SK-N-SH treated with all-trans-retinoic acid at 6 μM for 48 hours (cell line): ENCODE results near the gene SYNPO.
A peak's percentile ranks its signal among the peaks of the same experiment; 100 is the strongest.

Experiments
- ATAC-seq: fragments of 200-7000 bp; cut with Tn5 transposase; 3 replicates; pipeline ENCODE4 v1.9.1; 2020; ENCODE audit warnings: mild to moderate bottlenecking, moderate library complexity
- BACH2 ChIP-seq: fragments of 250-450 bp; sonication (Bioruptor Pico); IDR thresholded peaks from 2 replicates; pipeline ENCODE4 v1.9.0; 2021; ENCODE audit warnings: mild to moderate bottlenecking, borderline replicate concordance
- CSDC2 ChIP-seq: fragments of 250-450 bp; sonication (Bioruptor Pico); IDR thresholded peaks from 2 replicates; pipeline ENCODE4 v1.5.0; 2020; ENCODE audit warnings: mild to moderate bottlenecking, moderate library complexity
- CSRNP3 ChIP-seq: fragments of 250-450 bp; sonication (Bioruptor Pico); IDR thresholded peaks from 2 replicates; pipeline ENCODE4 v1.5.1; 2021; ENCODE audit warnings: mild to moderate bottlenecking, moderate library complexity
- ESRRG ChIP-seq: fragments of 250-450 bp; sonication (Bioruptor Pico); IDR thresholded peaks from 2 replicates; pipeline ENCODE4 v1.6.1; 2021; ENCODE audit warnings: mild to moderate bottlenecking
- GLIS3 ChIP-seq: fragments of 250-450 bp; sonication (Bioruptor Pico); IDR thresholded peaks from 2 replicates; pipeline ENCODE4 v1.5.0; 2020; ENCODE audit warnings: mild to moderate bottlenecking, moderate library complexity
- ISL1 ChIP-seq: fragments of 250-450 bp; sonication (Bioruptor Pico); IDR thresholded peaks from 2 replicates; pipeline ENCODE4 v2.1.2; 2022; ENCODE audit warnings: mild to moderate bottlenecking, moderate library complexity
- OSR1 ChIP-seq: fragments of 250-450 bp; sonication (Bioruptor Pico); IDR thresholded peaks from 2 replicates; pipeline ENCODE4 v1.8.0; 2022; ENCODE audit warnings: moderate library complexity, mild to moderate bottlenecking, inconsistent platforms
- PPARA ChIP-seq: fragments of 250-450 bp; sonication (Bioruptor Pico); IDR thresholded peaks from 2 replicates; pipeline ENCODE4 v1.5.0; 2020; ENCODE audit warnings: mild to moderate bottlenecking, borderline replicate concordance
- RARB ChIP-seq: fragments of 250-450 bp; sonication (Bioruptor Pico); IDR thresholded peaks from 2 replicates; pipeline ENCODE4 v1.8.0; 2021; ENCODE audit warnings: mild to moderate bottlenecking, moderate library complexity
- SNAI2 ChIP-seq: fragments of 250-450 bp; sonication (Bioruptor Pico); IDR thresholded peaks from 2 replicates; pipeline ENCODE4 v1.5.0; 2020; ENCODE audit warnings: mild to moderate bottlenecking, moderate library complexity
- TCF4 ChIP-seq: fragments of 250-450 bp; sonication (Bioruptor Pico); IDR thresholded peaks from 2 replicates; pipeline ENCODE4 v1.8.0; 2021; ENCODE audit warnings: mild to moderate bottlenecking, moderate library complexity, borderline replicate concordance
- TOX ChIP-seq: fragments of 250-450 bp; sonication (Bioruptor Pico); IDR thresholded peaks from 2 replicates; pipeline ENCODE4 v1.8.0; 2021; ENCODE audit warnings: mild to moderate bottlenecking, moderate library complexity, borderline replicate concordance
- TSHZ2 ChIP-seq: fragments of 250-450 bp; sonication (Bioruptor Pico); IDR thresholded peaks from 2 replicates; pipeline ENCODE4 v1.5.0; 2020; ENCODE audit warnings: mild to moderate bottlenecking, moderate library complexity
- ZC3H10 ChIP-seq: fragments of 250-450 bp; sonication (Bioruptor Pico); IDR thresholded peaks from 2 replicates; pipeline ENCODE4 v1.5.1; 2021; ENCODE audit warnings: mild to moderate bottlenecking, moderate library complexity
- ZFP3 ChIP-seq: fragments of 250-450 bp; sonication (Bioruptor Pico); IDR thresholded peaks from 2 replicates; pipeline ENCODE4 v1.5.0; 2020; ENCODE audit warnings: mild to moderate bottlenecking, moderate library complexity
- ZNF565 ChIP-seq: fragments of 450-650 bp; formaldehyde crosslinking; conservative IDR thresholded peaks from 2 replicates; pipeline ENCODE4 v1.5.0; 2020; ENCODE audit warnings: low read depth, mild to moderate bottlenecking, moderate library complexity
- ZNF70 ChIP-seq: fragments of 450-650 bp; formaldehyde crosslinking; IDR thresholded peaks from 2 replicates; pipeline ENCODE4 v1.5.0; 2020; ENCODE audit warnings: mild to moderate bottlenecking, moderate library complexity
- TF ChIP-seq, protein P1 (sequence below): fragments of 250-450 bp; sonication (Bioruptor Pico); IDR thresholded peaks from 2 replicates; pipeline ENCODE4 v1.5.1; 2020; ENCODE audit warnings: low read depth, mild to moderate bottlenecking, moderate library complexity
- TF ChIP-seq, protein P2 (sequence below): fragments of 250-450 bp; sonication (Bioruptor Pico); IDR thresholded peaks from 2 replicates; pipeline ENCODE4 v1.8.0; 2021; ENCODE audit warnings: low read depth, mild to moderate bottlenecking, moderate library complexity, borderline replicate concordance
- TF ChIP-seq, protein P3 (sequence below): fragments of 250-450 bp; sonication (Bioruptor Pico); IDR thresholded peaks from 2 replicates; pipeline ENCODE4 v1.8.0; 2020; ENCODE audit warnings: mild to moderate bottlenecking, moderate library complexity, borderline replicate concordance

The SYNPO gene

DNA sequence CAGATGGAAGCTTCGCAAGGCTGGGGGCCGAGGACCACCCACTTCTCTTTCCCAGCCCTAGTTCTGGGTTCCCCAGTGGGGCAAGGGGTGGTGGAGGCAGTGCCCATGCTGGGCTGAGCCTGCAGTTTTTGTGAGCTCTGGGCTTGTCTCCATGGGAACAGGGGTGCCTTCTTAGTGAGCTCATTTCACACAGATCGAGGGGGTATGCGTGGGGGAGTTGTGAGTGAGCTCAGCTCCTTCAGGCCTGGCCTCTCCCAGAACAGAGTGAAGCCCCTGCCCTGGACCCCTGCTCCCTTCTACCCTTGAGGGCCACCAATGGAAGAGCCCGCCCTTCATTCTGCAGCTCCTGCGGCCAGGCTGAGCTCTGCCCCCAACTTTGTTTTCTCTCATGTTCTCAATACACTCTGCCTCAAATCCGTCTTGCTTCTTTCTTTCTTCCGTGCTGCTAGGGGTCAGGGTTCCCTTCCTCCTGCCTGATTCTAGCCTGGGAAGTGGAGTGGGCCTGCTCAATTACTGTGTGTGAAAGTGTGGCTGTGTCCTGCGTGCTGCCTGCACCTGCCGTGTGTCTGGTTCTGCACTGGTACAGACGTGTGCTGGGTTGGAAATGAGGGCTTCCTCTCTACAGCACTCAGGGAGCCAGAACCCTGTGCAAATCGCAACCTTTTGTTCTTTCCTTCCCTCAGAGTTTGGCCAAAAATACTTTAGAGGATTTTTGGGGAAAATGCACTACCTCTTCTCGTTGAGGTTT lies 11.6 kb downstream of the SYNPO start:
- TF ChIP-seq TCF4 (CRISPR knock-in tag) = no peak
- TF ChIP-seq ZNF70 (CRISPR knock-in tag) = no peak
- no peak for TF ChIP-seq RARB (CRISPR knock-in tag)
- TF ChIP-seq ZNF565 (CRISPR knock-in tag) = no peak
- TF ChIP-seq TSHZ2 (CRISPR knock-in tag) = no peak
- TF ChIP-seq, protein P1, sequence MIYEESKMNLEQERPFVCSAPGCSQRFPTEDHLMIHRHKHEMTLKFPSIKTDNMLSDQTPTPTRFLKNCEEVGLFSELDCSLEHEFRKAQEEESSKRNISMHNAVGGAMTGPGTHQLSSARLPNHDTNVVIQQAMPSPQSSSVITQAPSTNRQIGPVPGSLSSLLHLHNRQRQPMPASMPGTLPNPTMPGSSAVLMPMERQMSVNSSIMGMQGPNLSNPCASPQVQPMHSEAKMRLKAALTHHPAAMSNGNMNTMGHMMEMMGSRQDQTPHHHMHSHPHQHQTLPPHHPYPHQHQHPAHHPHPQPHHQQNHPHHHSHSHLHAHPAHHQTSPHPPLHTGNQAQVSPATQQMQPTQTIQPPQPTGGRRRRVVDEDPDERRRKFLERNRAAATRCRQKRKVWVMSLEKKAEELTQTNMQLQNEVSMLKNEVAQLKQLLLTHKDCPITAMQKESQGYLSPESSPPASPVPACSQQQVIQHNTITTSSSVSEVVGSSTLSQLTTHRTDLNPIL (CRISPR knock-in tag) = no peak
- TF ChIP-seq PPARA (CRISPR knock-in tag) = no peak
- no peak for TF ChIP-seq TOX
- TF ChIP-seq, protein P2, sequence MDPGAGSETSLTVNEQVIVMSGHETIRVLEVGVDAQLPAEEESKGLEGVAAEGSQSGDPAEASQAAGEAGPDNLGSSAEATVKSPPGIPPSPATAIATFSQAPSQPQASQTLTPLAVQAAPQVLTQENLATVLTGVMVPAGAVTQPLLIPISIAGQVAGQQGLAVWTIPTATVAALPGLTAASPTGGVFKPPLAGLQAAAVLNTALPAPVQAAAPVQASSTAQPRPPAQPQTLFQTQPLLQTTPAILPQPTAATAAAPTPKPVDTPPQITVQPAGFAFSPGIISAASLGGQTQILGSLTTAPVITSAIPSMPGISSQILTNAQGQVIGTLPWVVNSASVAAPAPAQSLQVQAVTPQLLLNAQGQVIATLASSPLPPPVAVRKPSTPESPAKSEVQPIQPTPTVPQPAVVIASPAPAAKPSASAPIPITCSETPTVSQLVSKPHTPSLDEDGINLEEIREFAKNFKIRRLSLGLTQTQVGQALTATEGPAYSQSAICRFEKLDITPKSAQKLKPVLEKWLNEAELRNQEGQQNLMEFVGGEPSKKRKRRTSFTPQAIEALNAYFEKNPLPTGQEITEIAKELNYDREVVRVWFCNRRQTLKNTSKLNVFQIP (CRISPR knock-in tag) = no peak
- no peak for TF ChIP-seq CSDC2 (CRISPR knock-in tag)
- TF ChIP-seq GLIS3 (CRISPR knock-in tag) = no peak
- TF ChIP-seq, protein P3, sequence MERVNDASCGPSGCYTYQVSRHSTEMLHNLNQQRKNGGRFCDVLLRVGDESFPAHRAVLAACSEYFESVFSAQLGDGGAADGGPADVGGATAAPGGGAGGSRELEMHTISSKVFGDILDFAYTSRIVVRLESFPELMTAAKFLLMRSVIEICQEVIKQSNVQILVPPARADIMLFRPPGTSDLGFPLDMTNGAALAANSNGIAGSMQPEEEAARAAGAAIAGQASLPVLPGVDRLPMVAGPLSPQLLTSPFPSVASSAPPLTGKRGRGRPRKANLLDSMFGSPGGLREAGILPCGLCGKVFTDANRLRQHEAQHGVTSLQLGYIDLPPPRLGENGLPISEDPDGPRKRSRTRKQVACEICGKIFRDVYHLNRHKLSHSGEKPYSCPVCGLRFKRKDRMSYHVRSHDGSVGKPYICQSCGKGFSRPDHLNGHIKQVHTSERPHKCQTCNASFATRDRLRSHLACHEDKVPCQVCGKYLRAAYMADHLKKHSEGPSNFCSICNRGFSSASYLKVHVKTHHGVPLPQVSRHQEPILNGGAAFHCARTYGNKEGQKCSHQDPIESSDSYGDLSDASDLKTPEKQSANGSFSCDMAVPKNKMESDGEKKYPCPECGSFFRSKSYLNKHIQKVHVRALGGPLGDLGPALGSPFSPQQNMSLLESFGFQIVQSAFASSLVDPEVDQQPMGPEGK = no peak
- TF ChIP-seq CSRNP3 (CRISPR knock-in tag) = no peak
- no peak for TF ChIP-seq ISL1 (CRISPR knock-in tag)
- TF ChIP-seq BACH2 (CRISPR knock-in tag) = no peak
- no peak for TF ChIP-seq OSR1 (CRISPR knock-in tag)
- ATAC-seq = no peak

DNA sequence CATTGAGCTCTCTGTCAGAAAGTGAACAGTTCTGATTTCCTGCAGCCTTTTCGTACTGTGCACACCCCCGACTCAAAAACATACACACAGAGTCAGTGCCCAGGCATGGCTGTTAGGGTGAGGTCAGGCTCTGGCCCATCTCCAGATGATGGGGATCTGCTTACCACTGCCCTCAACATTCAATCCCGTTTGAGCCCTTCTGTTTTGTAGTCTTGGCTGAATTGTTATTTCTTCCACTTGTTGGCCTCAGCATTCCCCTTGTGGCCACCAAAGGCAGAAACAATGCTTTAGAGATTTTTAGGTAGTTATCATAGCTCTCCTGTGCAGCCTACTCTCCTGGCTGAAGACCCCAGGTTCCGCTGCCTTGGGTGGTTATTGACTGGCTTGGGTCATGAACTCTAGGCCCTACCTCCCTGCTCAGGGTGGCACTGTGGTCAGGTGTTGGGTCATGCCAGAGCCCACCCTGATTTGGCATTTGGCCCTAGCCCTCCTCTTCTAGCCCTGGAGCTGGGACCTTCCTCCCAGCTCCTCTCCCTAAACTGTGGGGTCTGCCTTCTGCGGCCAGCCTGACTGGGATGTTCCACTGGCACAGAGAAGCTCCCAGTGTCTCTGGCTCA lies 12.8 kb downstream of the SYNPO start:
- TF ChIP-seq GLIS3 (CRISPR knock-in tag) = no peak
- TF ChIP-seq BACH2 (CRISPR knock-in tag) = no peak
- TF ChIP-seq CSDC2 (CRISPR knock-in tag) = no peak
- TF ChIP-seq TOX = no peak
- TF ChIP-seq, protein P2 (CRISPR knock-in tag) = no peak
- TF ChIP-seq, protein P3 = no peak
- no peak for TF ChIP-seq ZC3H10 (CRISPR knock-in tag)
- TF ChIP-seq ZNF70 (CRISPR knock-in tag) = no peak
- no peak for TF ChIP-seq ISL1 (CRISPR knock-in tag)
- no peak for TF ChIP-seq ESRRG (CRISPR knock-in tag)
- TF ChIP-seq SNAI2 (CRISPR knock-in tag) = no peak
- no peak for TF ChIP-seq RARB (CRISPR knock-in tag)
- no peak for TF ChIP-seq OSR1 (CRISPR knock-in tag)
- TF ChIP-seq ZFP3 (CRISPR knock-in tag) = no peak
- no peak for TF ChIP-seq PPARA (CRISPR knock-in tag)
- ATAC-seq = peak; percentile 71
